ENCODE data around the gene FGF13. TPM values are rescaled to one million over a fixed set of nuclear protein-coding genes. Genes with fewer than 3 reads are reported as not detected.

FGF13 gene
- not detected for polyA plus RNA-seq

- H3K4me1 Mint-ChIP-seq, result no peaks in the 10 kb centered on the region
- peak within 1 kb of the TSS in 1 of 5 donors; percentile 9 for H3K4me3 Mint-ChIP-seq
- no peak for DNase-seq
- no peak within 1 kb of the TSS for H3K27ac Mint-ChIP-seq
- H3K27me3 Mint-ChIP-seq (ENCODE audit: low read depth in 3 of 3), result peaks cover 2 to 25% (median 9%) of the 10 kb centered on the region in 3 donors
- no peaks in the 10 kb centered on the region for H3K36me3 Mint-ChIP-seq
- peaks cover 0 to 2% (median 0%) of the 10 kb centered on the region in 6 donors for H3K9me3 Mint-ChIP-seq
Observed at GRCh38 chrX:138711399-138712347, at the start of gene FGF13. Gene FGF13 (minus strand): TSS chrX:138711717. CDS start chrX:138711003, 714 bp downstream.

DNA sequence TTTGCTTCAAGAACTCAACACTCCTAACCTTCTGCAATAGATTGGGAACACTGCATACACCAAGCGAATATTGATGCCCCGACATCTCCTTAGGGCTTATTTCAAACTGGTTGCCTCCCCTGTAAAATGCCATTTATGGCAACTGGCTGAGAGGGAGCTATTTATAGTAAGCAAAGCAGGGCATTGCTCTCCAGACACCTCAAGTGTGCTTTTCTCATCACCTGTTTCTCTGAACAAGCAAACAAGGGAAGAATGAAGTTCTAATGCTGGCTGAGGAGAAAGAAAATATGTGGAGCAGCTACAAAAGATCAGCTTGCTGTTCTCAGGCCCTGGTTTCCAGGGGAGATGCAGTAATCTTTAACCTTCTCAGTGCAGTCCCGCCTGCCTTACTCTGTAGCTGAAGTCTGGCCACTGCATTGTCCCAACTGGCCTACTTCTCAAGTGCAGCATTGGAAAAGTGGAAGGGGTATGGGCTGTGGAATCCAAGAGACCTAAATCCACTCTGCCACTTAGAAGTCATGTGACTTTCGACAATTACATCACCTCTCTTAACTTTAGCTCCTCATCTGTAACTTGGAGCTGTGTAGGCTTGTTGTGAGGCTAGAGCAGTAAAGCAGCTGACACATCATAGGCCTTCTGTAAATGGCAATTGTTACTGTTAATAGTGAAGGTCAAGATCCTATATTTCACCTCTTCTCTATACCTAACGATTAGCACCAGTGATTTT lies 47.9 kb upstream of the FGF13 start:
- no peak overlapping the region for H3K27ac Mint-ChIP-seq

DNA sequence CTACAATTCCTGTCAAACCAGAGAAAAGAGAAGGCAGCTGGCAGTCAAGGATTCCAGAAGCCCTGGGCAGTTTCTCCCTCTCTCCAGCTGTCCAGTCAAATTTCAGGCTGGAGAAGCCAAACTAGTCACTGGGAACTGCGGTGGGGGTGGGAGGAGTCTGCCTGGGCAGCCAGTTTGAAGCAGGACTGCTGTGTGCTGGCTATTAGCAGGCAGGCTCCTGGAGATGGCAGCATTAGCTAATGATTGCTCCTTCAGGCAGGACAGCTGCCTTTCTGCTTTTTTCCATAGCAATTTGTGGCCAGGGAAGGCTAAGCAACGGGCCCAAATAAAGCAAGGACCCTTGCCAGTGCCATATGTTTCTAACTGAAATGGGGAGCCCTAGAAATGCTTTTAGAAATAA lies 44.7 kb upstream of the FGF13 start:
- no peak for DNase-seq
- H3K36me3 Mint-ChIP-seq, result no peaks in the 10 kb centered on the region
- H3K27ac Mint-ChIP-seq, result no peak overlapping the region
- no peaks in the 10 kb centered on the region for H3K9me3 Mint-ChIP-seq
- H3K27me3 Mint-ChIP-seq (ENCODE audit: low read depth in 3 of 3), result peaks cover 2 to 4% (median 3%) of the 10 kb centered on the region in 3 donors
- H3K4me3 Mint-ChIP-seq, result no peak overlapping the region
- no peaks in the 10 kb centered on the region for H3K4me1 Mint-ChIP-seq

More for the DNA sequence above, 47.9 kb upstream of the FGF13 start:
- Mint-ChIP-seq H3K9me3 (no peaks in the 10 kb centered on the region), H3K36me3 (no peaks in the 10 kb centered on the region), H3K4me3 (no peak overlapping the region), H3K27me3 (ENCODE audit: low read depth in 3 of 3) (peaks cover 2 to 6% (median 3%) of the 10 kb centered on the region in 3 donors), H3K4me1 (no peaks in the 10 kb centered on the region)
- no peak for DNase-seq

DNA sequence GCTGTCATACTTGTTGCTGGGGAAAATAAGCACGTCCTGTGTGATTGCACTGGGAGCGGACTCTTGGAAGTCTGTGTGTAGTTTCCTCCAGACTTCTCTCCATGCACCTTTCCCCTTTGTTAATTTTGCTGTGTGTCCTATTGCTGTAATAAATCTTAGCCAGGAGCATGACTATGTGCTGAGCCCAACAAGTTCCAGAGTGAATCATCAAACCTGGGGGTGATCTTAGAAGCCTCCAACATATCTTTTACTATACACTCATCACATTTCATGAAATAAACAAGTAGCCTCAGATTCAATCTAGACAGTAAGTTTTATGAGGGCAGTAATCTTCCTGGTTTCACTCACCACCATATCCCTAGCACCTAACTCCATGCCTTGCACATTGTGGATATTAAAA lies 43.3 kb upstream of the FGF13 start:
- Mint-ChIP-seq H3K9me3 (no peaks in the 10 kb centered on the region), H3K27ac (no peak overlapping the region), H3K4me3 (no peak overlapping the region), H3K36me3 (no peaks in the 10 kb centered on the region), H3K27me3 (ENCODE audit: low read depth in 3 of 3) (peaks cover 0 to 5% (median 2%) of the 10 kb centered on the region in 3 donors), H3K4me1 (no peaks in the 10 kb centered on the region)
- no peak for DNase-seq

DNA sequence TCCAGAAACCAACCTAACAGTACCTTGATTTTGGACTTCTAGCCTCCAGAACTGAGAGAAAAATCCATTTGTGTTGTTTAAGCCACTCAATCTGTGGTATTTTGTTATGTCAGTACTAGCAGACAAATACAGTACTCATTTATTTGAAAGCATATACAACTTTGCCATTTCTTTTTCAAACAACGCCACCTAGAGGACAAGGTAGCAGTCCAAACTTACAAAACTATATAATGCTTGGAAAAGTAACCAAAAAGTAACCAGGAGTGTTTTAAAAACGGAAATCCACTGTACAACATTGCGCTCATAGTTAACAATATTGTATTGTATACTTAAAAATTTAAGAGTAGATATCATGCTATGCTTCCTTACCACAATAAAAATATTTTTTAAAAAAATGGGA lies 37.0 kb upstream of the FGF13 start:
- Mint-ChIP-seq H3K4me1 (no peaks in the 10 kb centered on the region), H3K9me3 (no peaks in the 10 kb centered on the region), H3K4me3 (no peak overlapping the region), H3K27me3 (ENCODE audit: low read depth in 3 of 3) (peaks cover 0 to 7% (median 4%) of the 10 kb centered on the region in 3 donors), H3K36me3 (no peaks in the 10 kb centered on the region), H3K27ac (no peak overlapping the region)
- no peak for DNase-seq

GRCh38 chrX:138745196-138745595 lies 33.7 kb upstream of the FGF13 start:
- Mint-ChIP-seq H3K9me3 (no peaks in the 10 kb centered on the region), H3K36me3 (no peaks in the 10 kb centered on the region), H3K4me1 (no peaks in the 10 kb centered on the region), H3K27me3 (ENCODE audit: low read depth in 3 of 3) (peaks cover 0 to 4% (median 4%) of the 10 kb centered on the region in 3 donors), H3K27ac (no peak overlapping the region), H3K4me3 (no peak overlapping the region)
- DNase-seq, result peak; percentile 20 to 38 (median 22)

DNA sequence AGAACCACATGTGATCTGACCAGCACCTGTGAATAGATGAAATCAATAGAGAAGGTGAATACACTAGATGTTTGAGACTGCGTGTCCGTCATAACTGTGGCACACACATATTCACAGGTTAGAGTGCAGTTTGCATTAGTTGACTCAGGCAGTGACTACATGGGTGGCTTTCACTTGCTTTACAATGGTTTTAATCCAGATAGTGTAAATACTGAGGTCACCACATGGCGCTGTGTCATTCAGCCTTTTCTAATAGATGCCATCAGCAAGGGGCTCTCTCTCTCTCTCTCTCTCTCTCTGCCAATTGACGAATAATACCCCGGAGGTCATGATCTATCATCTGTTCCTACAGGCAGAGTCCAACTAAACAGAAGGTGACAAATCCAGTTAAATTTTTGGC lies 30.7 kb upstream of the FGF13 start:
- H3K9me3 Mint-ChIP-seq, result no peaks in the 10 kb centered on the region
- H3K27ac Mint-ChIP-seq, result no peak overlapping the region
- H3K36me3 Mint-ChIP-seq, result no peaks in the 10 kb centered on the region
- no peak overlapping the region for H3K4me3 Mint-ChIP-seq
- peaks cover 0 to 6% (median 0%) of the 10 kb centered on the region in 3 donors for H3K27me3 Mint-ChIP-seq (ENCODE audit: low read depth in 3 of 3)
- no peak for DNase-seq
- H3K4me1 Mint-ChIP-seq, result no peaks in the 10 kb centered on the region

DNA sequence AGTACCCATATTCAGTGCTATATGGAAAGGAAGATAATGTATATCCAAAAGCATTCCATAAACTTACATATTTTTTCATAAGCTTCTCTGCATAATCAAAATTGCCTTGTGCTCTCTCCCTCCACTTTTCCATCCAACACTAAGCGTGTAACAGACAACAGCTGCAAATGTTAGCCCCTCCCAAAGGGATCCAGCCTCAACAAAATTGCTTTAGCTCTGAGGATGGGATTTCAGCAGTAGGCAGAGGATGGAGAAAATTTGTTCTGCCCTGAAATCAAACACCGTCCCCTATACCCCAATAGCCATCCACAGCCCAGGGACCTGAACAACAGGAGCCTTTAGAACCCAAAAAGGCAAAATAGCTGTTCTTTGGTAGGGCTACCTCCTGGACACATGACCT lies 28.8 kb upstream of the FGF13 start:
- H3K9me3 Mint-ChIP-seq, result no peaks in the 10 kb centered on the region
- no peak for DNase-seq
- H3K4me3 Mint-ChIP-seq, result no peak overlapping the region
- H3K27ac Mint-ChIP-seq, result no peak overlapping the region
- peaks cover 0 to 5% (median 3%) of the 10 kb centered on the region in 3 donors for H3K27me3 Mint-ChIP-seq (ENCODE audit: low read depth in 3 of 3)
- no peaks in the 10 kb centered on the region for H3K4me1 Mint-ChIP-seq
- no peaks in the 10 kb centered on the region for H3K36me3 Mint-ChIP-seq

DNA sequence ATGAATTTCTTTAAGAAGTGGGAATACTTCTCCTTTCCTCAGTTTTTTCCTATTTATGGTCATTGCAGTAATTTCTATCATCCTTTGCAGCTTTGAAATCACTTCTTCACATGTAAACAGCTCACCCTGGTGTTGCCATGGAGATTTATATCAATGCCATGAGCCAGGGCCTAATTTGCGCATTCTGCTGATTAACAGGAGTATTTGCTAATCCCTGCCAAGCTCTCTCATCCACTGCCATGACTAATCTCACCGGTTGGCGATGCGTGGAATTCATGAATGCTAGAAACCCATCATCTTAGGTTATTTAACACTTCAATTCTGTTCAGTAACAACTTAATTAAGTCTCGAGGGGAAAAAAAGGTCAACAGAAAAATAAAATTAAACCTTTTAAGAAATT lies 11.8 kb upstream of the FGF13 start:
- H3K9me3 Mint-ChIP-seq, result no peaks in the 10 kb centered on the region
- H3K27ac Mint-ChIP-seq, result no peak overlapping the region
- H3K4me1 Mint-ChIP-seq, result no peaks in the 10 kb centered on the region
- no peaks in the 10 kb centered on the region for H3K36me3 Mint-ChIP-seq
- peaks cover 0 to 4% (median 3%) of the 10 kb centered on the region in 3 donors for H3K27me3 Mint-ChIP-seq (ENCODE audit: low read depth in 3 of 3)
- DNase-seq, result no peak
- no peak overlapping the region for H3K4me3 Mint-ChIP-seq

GRCh38 chrX:138719396-138719795 lies 7.9 kb upstream of the FGF13 start:
- peaks cover 4 to 12% (median 7%) of the 10 kb centered on the region in 3 donors for H3K27me3 Mint-ChIP-seq (ENCODE audit: low read depth in 3 of 3)
- H3K4me1 Mint-ChIP-seq, result no peaks in the 10 kb centered on the region
- H3K36me3 Mint-ChIP-seq, result no peaks in the 10 kb centered on the region
- DNase-seq, result no peak
- H3K9me3 Mint-ChIP-seq, result peaks cover 0 to 2% (median under 1%) of the 10 kb centered on the region in 6 donors
- no peak overlapping the region for H3K27ac Mint-ChIP-seq
- no peak overlapping the region for H3K4me3 Mint-ChIP-seq

GRCh38 chrX:138718941-138719340 lies 7.4 kb upstream of the FGF13 start:
- Mint-ChIP-seq H3K4me3 (no peak overlapping the region), H3K27ac (no peak overlapping the region), H3K36me3 (no peaks in the 10 kb centered on the region), H3K9me3 (peaks cover 0 to 2% (median under 1%) of the 10 kb centered on the region in 6 donors), H3K27me3 (ENCODE audit: low read depth in 3 of 3) (peaks cover 4 to 12% (median 7%) of the 10 kb centered on the region in 3 donors), H3K4me1 (no peaks in the 10 kb centered on the region)
- no peak for DNase-seq

DNA sequence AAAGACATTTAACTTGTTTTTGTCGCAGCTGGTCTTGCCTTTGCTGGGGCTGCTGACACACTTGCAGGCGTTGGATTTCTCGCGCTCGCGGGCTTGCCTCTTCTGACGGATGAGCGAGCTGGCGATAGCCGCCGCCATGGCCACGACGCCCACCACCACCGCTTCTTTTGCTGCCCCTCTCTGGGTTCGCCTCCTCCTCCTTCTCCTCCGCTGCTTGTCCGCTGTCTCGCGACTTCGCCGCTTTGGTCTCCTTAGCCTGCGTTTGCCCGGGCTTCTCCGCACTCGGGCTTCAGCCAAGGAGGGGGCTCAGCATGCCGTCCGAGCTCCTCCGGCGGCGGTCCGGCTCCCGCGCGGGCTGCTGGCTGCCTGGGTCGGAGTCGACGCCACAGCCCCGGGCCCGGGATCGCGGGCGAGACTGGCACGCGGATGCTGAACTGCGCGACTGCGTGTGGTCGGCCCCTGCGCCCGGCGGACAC lies 613 bp downstream of the FGF13 start:
- Mint-ChIP-seq H3K4me1 (no peaks in the 10 kb centered on the region), H3K36me3 (no peaks in the 10 kb centered on the region), H3K9me3 (peaks cover 0 to 2% (median 0%) of the 10 kb centered on the region in 6 donors), H3K27ac (no peak overlapping the region), H3K4me3 (no peak overlapping the region), H3K27me3 (ENCODE audit: low read depth in 3 of 3) (peaks cover 2 to 22% (median 8%) of the 10 kb centered on the region in 3 donors)
- DNase-seq, result no peak

- peaks cover 0 to 2% (median 0%) of the 10 kb centered on the region in 6 donors for H3K9me3 Mint-ChIP-seq
- H3K27me3 Mint-ChIP-seq (ENCODE audit: low read depth in 3 of 3), result peaks cover under 1 to 18% (median 8%) of the 10 kb centered on the region in 3 donors
- H3K36me3 Mint-ChIP-seq, result no peaks in the 10 kb centered on the region
- no peaks in the 10 kb centered on the region for H3K4me1 Mint-ChIP-seq
- H3K4me3 Mint-ChIP-seq, result no peak overlapping the region
- no peak overlapping the region for H3K27ac Mint-ChIP-seq
- no peak for DNase-seq
Observed at GRCh38 chrX:138709886-138710791, 1.4 kb downstream of the FGF13 start.

Data from immature natural killer cell (primary cell).